ENCODE results near the gene USP50.
"Not testable (repeated sequence)": the region's sequence is repeated elsewhere in the genome, so short reads cannot be mapped to it uniquely, and the experiment has no call there.

Gene USP50

GRCh38 chr15:50503144-50503543, 43.3 kb downstream of the USP50 start:
- no peak for DNase-seq (ENCODE audit: low spot score)

GRCh38 chr15:50501815-50502214, 44.7 kb downstream of the USP50 start:
- DNase-seq (ENCODE audit: low spot score): no peak

- no peak for DNase-seq (ENCODE audit: low spot score)
These were observed 46.1 kb downstream of the USP50 start for GRCh38 chr15:50500352-50500751.

GRCh38 chr15:50496692-50497091, 49.8 kb downstream of the USP50 start:
- no peak for DNase-seq (ENCODE audit: low spot score)

- not testable (repeated sequence) for DNase-seq (ENCODE audit: low spot score)
These were observed 51.9 kb downstream of the USP50 start for GRCh38 chr15:50494547-50494946.

- no peak for DNase-seq (ENCODE audit: low spot score)
These were observed 52.8 kb downstream of the USP50 start for GRCh38 chr15:50493625-50494024.

- DNase-seq (ENCODE audit: low spot score): no peak
These were observed 59.2 kb downstream of the USP50 start for GRCh38 chr15:50487287-50487686.

GRCh38 chr15:50485389-50485788, 61.1 kb downstream of the USP50 start:
- DNase-seq (ENCODE audit: low spot score): no peak

- DNase-seq (ENCODE audit: low spot score): no peak
These were observed 61.7 kb downstream of the USP50 start for GRCh38 chr15:50484781-50485180.

GRCh38 chr15:50476143-50476542, 70.3 kb downstream of the USP50 start:
- no peak for DNase-seq (ENCODE audit: low spot score)

- no peak for DNase-seq (ENCODE audit: low spot score)
These were observed 75.4 kb downstream of the USP50 start for GRCh38 chr15:50471072-50471471.

GRCh38 chr15:50463423-50464358, 82.8 kb downstream of the USP50 start:
- DNase-seq (ENCODE audit: low spot score): no peak

- no peak for DNase-seq (ENCODE audit: low spot score)
These were observed 87.9 kb downstream of the USP50 start for GRCh38 chr15:50458348-50459112.

GRCh38 chr15:50452927-50453326, 93.5 kb downstream of the USP50 start:
- no peak for DNase-seq (ENCODE audit: low spot score)
